HCT116 (cell line): ENCODE measurements around the gene TNPO2. TPM values are rescaled to one million over a fixed set of nuclear protein-coding genes. Genes with fewer than 3 reads are reported as not detected.

Experiments used
- ATAC-seq: fragments of 200-7000 bp; cut with Tn5 transposase; 2 replicates; pipeline ENCODE4 v1.9.1; 2020; ENCODE audit warnings: mild to moderate bottlenecking, moderate library complexity
- BruUV-seq: library from RNA; stranded (reverse); fragments of 400-500 nt; replicated peaks from 2 replicates; lab custom pipeline; 2021; lab: Mats Ljungman, UMichigan
- CTCF ChIA-PET: fragments of 300-600 bp; sonication (Branson Sonifier 250); formaldehyde crosslinking; loops from one replicate; lab custom pipeline; 2021; ENCODE audit warnings: antibody characterized with exemption; lab: Charles Lee
- POLR2A ChIA-PET: fragments of 300-600, 350-600 bp; sonication (Branson Sonifier 250); formaldehyde crosslinking; loops from one replicate; lab custom pipeline; 2021; ENCODE audit warnings: antibody characterized with exemption; lab: Charles Lee
- RAD21 ChIA-PET, 2 experiments: fragments of 300-600 bp; sonication (Branson Sonifier 250); formaldehyde crosslinking; loops; one replicate each; lab custom pipeline; 2023; ENCODE audit warnings: low total read pairs in 2 of 2; ENCODE audit not compliant: uncharacterized antibody in 2 of 2, unreplicated experiment in 2 of 2, low non-redundant PET in 1 of 2; lab: Charles Lee
- DNase-seq: peaks from one replicate; pipeline ENCODE4 v3.0.0-alpha.2; 2010; ENCODE audit warnings: low read depth, low spot score
- H2AFZ ChIP-seq: fragments of 200-600 bp; shearing (Covaris generic), sonication (generic); 2 replicates; pipeline ENCODE4 v1.6.1; 2017; ENCODE audit warnings: low read depth, mixed run types, mixed read lengths, antibody characterized with exemption, low read length; ENCODE audit not compliant: poor library complexity, severe bottlenecking
- H3K27ac ChIP-seq: 2 replicates; pipeline ENCODE4 v1.5.1; 2012; ENCODE audit warnings: low read depth, low read length
- H3K27me3 ChIP-seq: fragments of 200-600 bp; sonication (generic); 2 replicates; pipeline ENCODE4 v1.6.1; 2016; ENCODE audit warnings: mixed run types, low read length, mixed read lengths; ENCODE audit not compliant: insufficient read depth
- H3K36me3 ChIP-seq, 2 experiments: fragments of 200-500 bp in 1 of 2; fragments of 200-600 bp in 1 of 2; sonication (Bioruptor generic) in 1 of 2; sonication (generic) in 1 of 2; 2 replicates each; pipeline versions ENCODE4 v1.5.1 to v1.6.1; 2014 to 2016; ENCODE audit warnings: low read length in 2 of 2, inconsistent platforms in 1 of 2, mixed read lengths in 1 of 2, mixed run types in 1 of 2; ENCODE audit not compliant: insufficient read depth in 2 of 2, control insufficient read depth in 1 of 2
- H3K4me1 ChIP-seq, 2 experiments: fragments of 200-600 bp in 1 of 2; sonication (generic) in 1 of 2; 2 replicates each; pipeline versions ENCODE4 v1.5.1 to v1.6.1; 2012 to 2017; ENCODE audit warnings: low read length in 2 of 2, inconsistent platforms in 1 of 2, mild to moderate bottlenecking in 1 of 2, mixed read lengths in 1 of 2, mixed run types in 1 of 2, moderate library complexity in 1 of 2; ENCODE audit not compliant: insufficient read depth in 2 of 2, control insufficient read depth in 1 of 2
- H3K4me2 ChIP-seq: fragments of 200-600 bp; sonication (generic); 2 replicates; pipeline ENCODE4 v1.6.1; 2017; ENCODE audit warnings: mixed run types, low read length, mixed read lengths
- H3K4me3 ChIP-seq, 2 experiments: fragments of 200-600 bp in 1 of 2; sonication (generic) in 1 of 2; replicated peaks in 1 of 2; 2 replicates each; pipeline ENCODE4 v1.5.1; 2011 to 2016; ENCODE audit warnings: low read length in 2 of 2, control low read depth in 1 of 2, low read depth in 1 of 2, mild to moderate bottlenecking in 1 of 2, mixed read lengths in 1 of 2, mixed run types in 1 of 2
- H3K79me2 ChIP-seq: fragments of 200-600 bp; sonication (generic); 2 replicates; pipeline ENCODE4 v1.6.1; 2017; ENCODE audit warnings: mild to moderate bottlenecking, mixed run types, low read length, moderate library complexity, mixed read lengths; ENCODE audit not compliant: insufficient read depth
- H3K9ac ChIP-seq: fragments of 200-600 bp; sonication (generic); 2 replicates; pipeline ENCODE4 v1.6.1; 2016; ENCODE audit warnings: low read length, mixed read lengths
- H3K9me2 ChIP-seq: fragments of 200-600 bp; sonication (generic), shearing (Covaris generic); 2 replicates; pipeline ENCODE4 v1.6.1; 2017; ENCODE audit warnings: mixed run types, mild to moderate bottlenecking, moderate library complexity; ENCODE audit not compliant: insufficient read depth
- H3K9me3 ChIP-seq, 2 experiments: fragments of 200-500 bp in 1 of 2; fragments of 200-600 bp in 1 of 2; sonication (Bioruptor generic) in 1 of 2; sonication (generic) in 1 of 2; 2 replicates each; pipeline ENCODE4 v1.6.1; 2014 to 2017; ENCODE audit warnings: low read length in 2 of 2, mixed read lengths in 2 of 2, inconsistent platforms in 1 of 2, low read depth in 1 of 2, mild to moderate bottlenecking in 1 of 2, mixed run types in 1 of 2, moderate library complexity in 1 of 2; ENCODE audit not compliant: control insufficient read depth in 1 of 2, insufficient read depth in 1 of 2
- H4K20me1 ChIP-seq: fragments of 200-600 bp; sonication (generic), shearing (Covaris generic); 2 replicates; pipeline ENCODE4 v1.6.1; 2017; ENCODE audit warnings: mixed run types, mild to moderate bottlenecking, moderate library complexity; ENCODE audit not compliant: insufficient read depth
- CBX3 ChIP-seq: IDR thresholded peaks from 2 replicates; pipeline ENCODE4 v1.6.1; 2012; ENCODE audit warnings: low read depth
- CEBPB ChIP-seq: IDR thresholded peaks from 2 replicates; pipeline ENCODE4 v1.6.1; 2012; ENCODE audit warnings: low read depth
- EGR1 ChIP-seq: IDR thresholded peaks from 2 replicates; pipeline ENCODE4 v1.6.1; 2012; ENCODE audit warnings: low read depth
- ELF1 ChIP-seq: IDR thresholded peaks from 2 replicates; pipeline ENCODE4 v1.6.1; 2012; ENCODE audit warnings: low read depth, borderline replicate concordance
- FOSL1 ChIP-seq: IDR thresholded peaks from 2 replicates; pipeline ENCODE4 v1.6.1; 2012; ENCODE audit warnings: low read depth
- POLR2A ChIP-seq: IDR thresholded peaks from 2 replicates; pipeline ENCODE4 v1.7.0; 2011; ENCODE audit warnings: borderline replicate concordance; ENCODE audit not compliant: insufficient read depth, insufficient read length; ENCODE audit errors: extremely low read depth
- RAD21 ChIP-seq: IDR thresholded peaks from 2 replicates; pipeline ENCODE4 v1.6.1; 2012; ENCODE audit warnings: low read depth, mild to moderate bottlenecking
- SRF ChIP-seq: IDR thresholded peaks from 2 replicates; pipeline ENCODE4 v1.6.1; 2012; ENCODE audit warnings: low read depth
- ZNF274 ChIP-seq: fragments of 200-500 bp; sonication (Bioruptor generic); IDR thresholded peaks from 2 replicates; pipeline ENCODE4 v1.6.1; 2014; ENCODE audit warnings: mild to moderate bottlenecking, low read depth, low read length, inconsistent platforms
- intact Hi-C: fragments of 100-400 bp; cut with micrococcal nuclease; formaldehyde crosslinking; loops from 2 replicates; pipeline ENCODE4 v1.10.0; 2022
- total RNA-seq: library from RNA; stranded (reverse); gene quantifications from one replicate; pipeline ENCODE4 v1.2.1, GENCODE V29; 2021; ENCODE audit not compliant: unreplicated experiment
- TF ChIP-seq, protein P1 (sequence below): IDR thresholded peaks from 2 replicates; pipeline ENCODE4 v1.6.1; 2012
- TF ChIP-seq, protein P2 (sequence below), 3 experiments: fragments of 200-600 bp in 1 of 3; sonication (generic) in 1 of 3; IDR thresholded peaks in 2 of 3; conservative IDR thresholded peaks in 1 of 3; 2 replicates each; pipeline ENCODE4 v1.5.1; 2012 to 2017; ENCODE audit warnings: low read depth in 2 of 3, low read length in 2 of 3, antibody characterized with exemption in 1 of 3, borderline replicate concordance in 1 of 3, control low read depth in 1 of 3, mild to moderate bottlenecking in 1 of 3, mixed read lengths in 1 of 3, mixed run types in 1 of 3, moderate library complexity in 1 of 3; ENCODE audit not compliant: insufficient read depth in 1 of 3
- TF ChIP-seq, protein P3 (sequence below): IDR thresholded peaks from 2 replicates; pipeline ENCODE4 v1.6.1; 2012; ENCODE audit warnings: low read depth

TNPO2 gene
- total RNA-seq, 1 experiment from 2014 or later, result 81.8 TPM

DNA sequence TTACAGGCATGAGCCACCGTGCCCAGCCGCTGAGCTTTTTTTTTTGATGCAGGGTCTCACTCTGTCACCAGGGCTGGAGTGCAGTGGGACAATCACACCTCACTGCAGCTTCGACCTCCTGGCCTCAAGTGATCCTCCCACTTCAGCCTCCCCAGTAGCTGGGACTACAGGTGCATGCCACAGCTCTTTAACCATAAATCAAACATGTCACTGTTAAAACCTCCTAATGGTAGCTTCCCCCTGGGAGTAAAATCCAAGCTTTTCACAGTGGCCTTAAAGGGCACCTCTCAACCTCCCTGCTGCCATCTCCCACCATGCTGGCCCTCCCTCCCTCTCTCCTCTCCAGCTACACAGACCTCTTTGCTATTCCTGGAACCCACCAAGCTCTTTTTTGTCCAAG, 37.9 kb downstream of the TNPO2 start:
- H3K4me1 ChIP-seq, result peaks cover 4 to 9% of the 10 kb centered on the region in 2 experiments; a peak in 2 of 4 replicates
- intact Hi-C loops, result no loop called here
- no peak for TF ChIP-seq ELF1
- TF ChIP-seq, all 23 proteins: peak for 0
- Histone ChIP-seq H4K20me1 (no peaks in the 10 kb centered on the region), H3K4me3 (no peak overlapping the region), H3K79me2 (peaks cover 2% of the 10 kb centered on the region; the same call in 1 of the 2 replicates), H3K9ac (no peak overlapping the region), H2AFZ (no peak overlapping the region), H3K27ac (no peak overlapping the region), H3K9me3 (no peaks in the 10 kb centered on the region), H3K36me3 (no peaks in the 10 kb centered on the region), H3K9me2 (no peaks in the 10 kb centered on the region), H3K4me2 (no peak overlapping the region), H3K27me3 (no peaks in the 10 kb centered on the region)
- CTCF ChIA-PET, result interaction anchor here (1.5 kb wide), 1 partner anchor 72 kb away, joined by 3 read pairs; no protein-coding TSS in a partner anchor
- POLR2A ChIA-PET, result interaction anchor here (0.5 kb wide), 1 partner anchor 72 kb away, joined by 3 read pairs; no protein-coding TSS in a partner anchor
- RAD21 ChIA-PET, result no interaction called here
- ATAC-seq, result no peak
- DNase-seq, result no peak
- BruUV-seq, result no TSS peak

DNA sequence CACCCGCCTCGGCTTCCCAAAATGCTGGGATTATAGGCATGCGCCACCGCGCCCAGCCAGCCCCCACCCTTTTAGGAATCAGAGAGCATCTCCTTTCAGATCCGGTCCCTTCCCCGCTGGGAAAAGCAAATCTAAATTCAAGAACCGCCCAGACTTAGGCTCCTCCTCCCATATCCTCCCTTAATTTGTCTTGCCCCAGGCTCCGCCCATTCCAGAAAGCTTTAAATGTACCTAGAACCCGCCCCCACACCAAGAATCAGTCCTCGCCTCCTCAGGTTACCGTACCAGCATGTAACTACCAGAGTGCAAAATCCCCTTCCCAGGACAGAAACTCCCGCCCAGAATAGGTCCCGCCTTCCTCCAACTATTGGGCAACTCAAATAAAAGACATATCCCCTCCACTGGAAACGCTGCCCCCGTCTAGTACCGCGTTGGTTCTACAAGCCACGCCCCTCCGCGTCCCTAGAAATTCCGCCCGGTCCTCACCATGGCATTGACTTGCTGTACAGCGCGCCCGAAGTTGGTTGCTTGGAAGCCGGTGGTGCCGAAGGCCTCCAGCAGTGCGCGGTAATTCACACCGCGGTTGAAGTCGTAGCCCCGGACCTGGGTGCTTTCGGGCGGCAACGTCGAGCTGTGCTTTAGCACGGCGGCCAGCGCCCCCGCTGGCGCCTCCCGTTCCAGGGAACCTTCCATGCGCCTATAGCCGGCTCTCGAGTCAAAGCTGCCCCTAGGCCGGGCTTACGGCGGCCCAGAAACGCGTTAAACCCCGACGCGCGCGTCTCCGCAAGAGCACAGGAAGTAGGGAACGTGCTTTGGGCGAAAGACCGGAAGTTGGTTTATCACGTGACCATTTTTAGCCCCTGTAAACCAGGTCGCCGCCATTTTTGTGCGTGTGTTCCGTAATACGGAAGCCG, 42.4 kb downstream of the TNPO2 start, which contains the start of gene DHPS:
TSS of gene DHPS (minus strand) at position 807 of the 914 bp plus-strand sequence. CDS start at position 693, 114 bp downstream.
- RAD21 ChIA-PET, result no interaction called here
- ATAC-seq (peak; percentile 82), DNase-seq (peak; percentile 98)
- H3K27ac ChIP-seq, result peak within 1 kb of the TSS; percentile 100
- no peaks in the 10 kb centered on the region for H3K9me3 ChIP-seq
- POLR2A ChIA-PET, result interaction anchor here (0.7 to 2.0 kb wide), 7 partner anchors 10 to 121 kb away, joined by 3 to 8 read pairs (median 4); partner anchors contain the start of genes FBXW9, JUNB, PRDX2 and THSD8
- H3K36me3 ChIP-seq, result peaks cover 12 to 27% of the 10 kb centered on the region in 2 experiments; a peak in 3 of 4 replicates
- H3K79me2 ChIP-seq, result peaks cover 18% of the 10 kb centered on the region
- no peaks in the 10 kb centered on the region for H4K20me1 ChIP-seq
- intact Hi-C loops, result loop anchor here (1.0 kb wide), 1 partner anchor 12 kb away; a partner anchor contains a TSS
- peak within 1 kb of the TSS; percentile 75 for H3K4me2 ChIP-seq
- BruUV-seq, result TSS peak; percentile 66
- H3K9me2 ChIP-seq, result no peaks in the 10 kb centered on the region
- H3K27me3 ChIP-seq, result no peaks in the 10 kb centered on the region
- H2AFZ ChIP-seq, result no peak within 1 kb of the TSS
- peaks cover 9 to 19% of the 10 kb centered on the region in 2 experiments; a peak in 3 of 4 replicates for H3K4me1 ChIP-seq
- CTCF ChIA-PET, result interaction anchor here (0.6 to 1.9 kb wide), 4 partner anchors 9 to 415 kb away, joined by 3 to 5 read pairs (median 4); no protein-coding TSS in a partner anchor
- peak within 1 kb of the TSS; percentile 86 for H3K9ac ChIP-seq
- H3K4me3 ChIP-seq, result peak within 1 kb of the TSS; percentile 79 to 98
- TF ChIP-seq ELF1 (no peak; the same call in 1 of the 2 replicates), FOSL1 (no peak), CEBPB (peak; percentile 76), RAD21 (no peak), POLR2A (peak; percentile 82), EGR1 (peak; percentile 85), CBX3 (no peak), ZNF274 (no peak), SRF (0 out of 2 replicates have a peak, but pooled peaks have one; percentile 53)
- TF ChIP-seq, protein P1, sequence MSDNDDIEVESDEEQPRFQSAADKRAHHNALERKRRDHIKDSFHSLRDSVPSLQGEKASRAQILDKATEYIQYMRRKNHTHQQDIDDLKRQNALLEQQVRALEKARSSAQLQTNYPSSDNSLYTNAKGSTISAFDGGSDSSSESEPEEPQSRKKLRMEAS, result peak; percentile 61
- TF ChIP-seq, protein P2, sequence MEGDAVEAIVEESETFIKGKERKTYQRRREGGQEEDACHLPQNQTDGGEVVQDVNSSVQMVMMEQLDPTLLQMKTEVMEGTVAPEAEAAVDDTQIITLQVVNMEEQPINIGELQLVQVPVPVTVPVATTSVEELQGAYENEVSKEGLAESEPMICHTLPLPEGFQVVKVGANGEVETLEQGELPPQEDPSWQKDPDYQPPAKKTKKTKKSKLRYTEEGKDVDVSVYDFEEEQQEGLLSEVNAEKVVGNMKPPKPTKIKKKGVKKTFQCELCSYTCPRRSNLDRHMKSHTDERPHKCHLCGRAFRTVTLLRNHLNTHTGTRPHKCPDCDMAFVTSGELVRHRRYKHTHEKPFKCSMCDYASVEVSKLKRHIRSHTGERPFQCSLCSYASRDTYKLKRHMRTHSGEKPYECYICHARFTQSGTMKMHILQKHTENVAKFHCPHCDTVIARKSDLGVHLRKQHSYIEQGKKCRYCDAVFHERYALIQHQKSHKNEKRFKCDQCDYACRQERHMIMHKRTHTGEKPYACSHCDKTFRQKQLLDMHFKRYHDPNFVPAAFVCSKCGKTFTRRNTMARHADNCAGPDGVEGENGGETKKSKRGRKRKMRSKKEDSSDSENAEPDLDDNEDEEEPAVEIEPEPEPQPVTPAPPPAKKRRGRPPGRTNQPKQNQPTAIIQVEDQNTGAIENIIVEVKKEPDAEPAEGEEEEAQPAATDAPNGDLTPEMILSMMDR (IDR thresholded peaks at IDR 0.05 in 2 of 3, conservative IDR thresholded peaks at IDR 0.05 in 1 of 3; ENCODE audit: borderline replicate concordance in 1 of 3, insufficient read depth in 1 of 3, low read depth in 2 of 3, low read length in 2 of 3), result no peak
- TF ChIP-seq, protein P3, sequence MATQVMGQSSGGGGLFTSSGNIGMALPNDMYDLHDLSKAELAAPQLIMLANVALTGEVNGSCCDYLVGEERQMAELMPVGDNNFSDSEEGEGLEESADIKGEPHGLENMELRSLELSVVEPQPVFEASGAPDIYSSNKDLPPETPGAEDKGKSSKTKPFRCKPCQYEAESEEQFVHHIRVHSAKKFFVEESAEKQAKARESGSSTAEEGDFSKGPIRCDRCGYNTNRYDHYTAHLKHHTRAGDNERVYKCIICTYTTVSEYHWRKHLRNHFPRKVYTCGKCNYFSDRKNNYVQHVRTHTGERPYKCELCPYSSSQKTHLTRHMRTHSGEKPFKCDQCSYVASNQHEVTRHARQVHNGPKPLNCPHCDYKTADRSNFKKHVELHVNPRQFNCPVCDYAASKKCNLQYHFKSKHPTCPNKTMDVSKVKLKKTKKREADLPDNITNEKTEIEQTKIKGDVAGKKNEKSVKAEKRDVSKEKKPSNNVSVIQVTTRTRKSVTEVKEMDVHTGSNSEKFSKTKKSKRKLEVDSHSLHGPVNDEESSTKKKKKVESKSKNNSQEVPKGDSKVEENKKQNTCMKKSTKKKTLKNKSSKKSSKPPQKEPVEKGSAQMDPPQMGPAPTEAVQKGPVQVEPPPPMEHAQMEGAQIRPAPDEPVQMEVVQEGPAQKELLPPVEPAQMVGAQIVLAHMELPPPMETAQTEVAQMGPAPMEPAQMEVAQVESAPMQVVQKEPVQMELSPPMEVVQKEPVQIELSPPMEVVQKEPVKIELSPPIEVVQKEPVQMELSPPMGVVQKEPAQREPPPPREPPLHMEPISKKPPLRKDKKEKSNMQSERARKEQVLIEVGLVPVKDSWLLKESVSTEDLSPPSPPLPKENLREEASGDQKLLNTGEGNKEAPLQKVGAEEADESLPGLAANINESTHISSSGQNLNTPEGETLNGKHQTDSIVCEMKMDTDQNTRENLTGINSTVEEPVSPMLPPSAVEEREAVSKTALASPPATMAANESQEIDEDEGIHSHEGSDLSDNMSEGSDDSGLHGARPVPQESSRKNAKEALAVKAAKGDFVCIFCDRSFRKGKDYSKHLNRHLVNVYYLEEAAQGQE, result no peak
